ENCODE data around the gene PDE6H. TPM values are rescaled to one million over a fixed set of nuclear protein-coding genes. Genes with fewer than 3 reads are reported as not detected.

PDE6H gene
- total and polyA plus RNA-seq, 12 donors = 0.48 to 5.9 (median 1.5) TPM; not detected in 8

DNA sequence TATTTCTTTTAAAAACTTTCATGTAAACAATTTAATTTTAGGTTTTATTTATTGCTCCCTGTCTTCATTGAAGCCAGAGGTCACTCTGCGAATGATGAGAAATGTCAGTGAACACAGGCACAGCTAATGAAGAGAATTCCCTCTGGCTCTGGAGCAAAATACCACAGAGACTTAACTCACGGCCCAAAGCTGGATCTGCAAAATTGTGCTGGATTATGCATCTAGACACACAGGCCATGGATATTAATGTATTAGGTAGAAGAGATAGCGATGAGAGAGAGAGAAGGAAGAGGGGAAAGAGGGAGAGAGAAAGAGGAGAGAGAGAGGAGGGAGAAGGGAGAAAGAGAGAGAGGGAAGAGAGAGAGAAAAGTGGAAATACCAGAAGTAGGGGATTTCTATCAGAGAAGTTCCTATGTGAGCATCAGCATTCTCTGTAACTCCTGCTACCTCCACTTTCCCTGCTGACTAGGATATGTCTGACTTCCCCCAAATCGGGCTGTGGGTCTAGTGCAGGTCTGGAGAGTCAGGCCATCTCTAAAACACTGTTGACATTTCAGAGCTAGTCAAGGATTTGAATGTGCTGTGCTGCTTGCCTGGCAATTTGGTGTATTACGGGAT lies 15.2 kb upstream of the PDE6H start:
- no peak for DNase-seq
- H3K4me1 ChIP-seq (replicated peaks in 1 of 2) = peaks cover 0 to 22% of the 10 kb centered on the region in 2 donors
- no peaks in the 10 kb centered on the region for H3K36me3 ChIP-seq (replicated peaks in 1 of 2)
- intact Hi-C loops (cut with DNase I) = no loop called here
- peak overlapping the region in 2 of 5 donors; percentile 56 to 76 for H3K27ac ChIP-seq
- H3K4me3 ChIP-seq = peak overlapping the region in 1 of 4 donors; percentile 36
- H3K9me3 ChIP-seq (replicated peaks in 1 of 3) = no peaks in the 10 kb centered on the region
- WGBS, 4 donors = 56 to 63% (median 60%) methylated on average over 5 of the region's 5 CpGs
- no peaks in the 10 kb centered on the region for H3K27me3 ChIP-seq
- TF ChIP-seq POLR2A (IDR thresholded peaks at IDR 0.05) = no peak
- TF ChIP-seq CTCF (IDR thresholded peaks at IDR 0.05) = no peak

GRCh38 chr12:14958361-14959125 lies 14.3 kb upstream of the PDE6H start:
- DNase-seq = peak in 3 of 7 donors; percentile 20 to 29 (median 24)
- intact Hi-C loops (cut with DNase I) = no loop called here
- no peak for TF ChIP-seq POLR2A (IDR thresholded peaks at IDR 0.05)
- TF ChIP-seq CTCF (IDR thresholded peaks at IDR 0.05) = no peak
- whole genome bisulfite sequencing, 4 donors = 50 to 60% (median 53%) methylated on average over 11 of the region's 11 CpGs
- peak overlapping the region in 1 of 4 donors; percentile 36 for H3K4me3 ChIP-seq
- no peaks in the 10 kb centered on the region for H3K9me3 ChIP-seq (replicated peaks in 1 of 3)
- H3K27me3 ChIP-seq = no peaks in the 10 kb centered on the region
- H3K36me3 ChIP-seq (replicated peaks in 1 of 2) = no peaks in the 10 kb centered on the region
- peaks cover 0 to 18% of the 10 kb centered on the region in 2 donors for H3K4me1 ChIP-seq (replicated peaks in 1 of 2)
- H3K27ac ChIP-seq = peak overlapping the region in 2 of 5 donors; percentile 56 to 76

DNA sequence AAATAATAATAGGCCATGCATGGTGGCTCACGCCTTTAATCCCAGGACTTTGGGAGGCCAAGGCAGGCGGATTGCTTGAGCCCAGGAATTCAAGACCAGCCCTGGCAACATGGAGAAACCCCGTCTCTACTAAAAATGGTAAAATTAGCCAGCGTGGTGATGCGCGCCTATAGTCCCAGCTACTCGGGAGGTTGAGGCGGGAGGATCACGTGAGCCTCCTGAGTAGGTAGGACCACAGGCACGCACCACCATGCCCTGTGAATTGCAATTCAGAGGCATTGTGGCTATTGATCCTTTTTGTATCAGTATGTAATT lies 13.8 kb upstream of the PDE6H start:
- H3K36me3 ChIP-seq (replicated peaks in 1 of 2) = no peaks in the 10 kb centered on the region
- intact Hi-C loops (cut with DNase I) = no loop called here
- peak overlapping the region in 1 of 4 donors; percentile 36 for H3K4me3 ChIP-seq
- H3K4me1 ChIP-seq (replicated peaks in 1 of 2) = peaks cover 0 to 18% of the 10 kb centered on the region in 2 donors
- peak overlapping the region in 2 of 5 donors; percentile 56 to 76 for H3K27ac ChIP-seq
- WGBS, 4 donors = 80 to 91% (median 85%) methylated on average over 10 of the region's 10 CpGs
- no peaks in the 10 kb centered on the region for H3K27me3 ChIP-seq
- DNase-seq = no peak
- no peaks in the 10 kb centered on the region for H3K9me3 ChIP-seq (replicated peaks in 1 of 3)
- no peak for TF ChIP-seq CTCF (IDR thresholded peaks at IDR 0.05)
- no peak for TF ChIP-seq POLR2A (IDR thresholded peaks at IDR 0.05)

GRCh38 chr12:14959463-14959862 lies 13.4 kb upstream of the PDE6H start:
- DNase-seq = no peak
- no peaks in the 10 kb centered on the region for H3K9me3 ChIP-seq (replicated peaks in 1 of 3)
- H3K4me3 ChIP-seq = peak overlapping the region in 1 of 4 donors; percentile 53
- no peaks in the 10 kb centered on the region for H3K27me3 ChIP-seq
- 41 to 54% (median 50%) methylated on average over 3 of the region's 3 CpGs for WGBS, 4 donors
- no peaks in the 10 kb centered on the region for H3K36me3 ChIP-seq (replicated peaks in 1 of 2)
- peak overlapping the region in 2 of 5 donors; percentile 57 to 76 for H3K27ac ChIP-seq
- TF ChIP-seq CTCF (IDR thresholded peaks at IDR 0.05) (no peak), POLR2A (IDR thresholded peaks at IDR 0.05) (no peak)
- peaks cover 0 to 18% of the 10 kb centered on the region in 2 donors for H3K4me1 ChIP-seq (replicated peaks in 1 of 2)
- intact Hi-C loops (cut with DNase I) = no loop called here

All from adrenal gland (tissue), 12 donors.